Activated naive CD8-positive, alpha-beta T cell treated with anti-CD3 and anti-CD28 coated beads, Interleukin-2, amount 50 U/mL, for 16 hours (primary cell): ENCODE data around the gene OPHN1.
"Not testable (repeated sequence)": the region's sequence is repeated elsewhere in the genome, so short reads cannot be mapped to it uniquely, and the experiment has no call there.

Experiments
- DNase-seq: peaks from one replicate; pipeline ENCODE4 v3.0.0-alpha.2; 2020; ENCODE audit warnings: low read depth, low spot score

OPHN1 gene

DNA sequence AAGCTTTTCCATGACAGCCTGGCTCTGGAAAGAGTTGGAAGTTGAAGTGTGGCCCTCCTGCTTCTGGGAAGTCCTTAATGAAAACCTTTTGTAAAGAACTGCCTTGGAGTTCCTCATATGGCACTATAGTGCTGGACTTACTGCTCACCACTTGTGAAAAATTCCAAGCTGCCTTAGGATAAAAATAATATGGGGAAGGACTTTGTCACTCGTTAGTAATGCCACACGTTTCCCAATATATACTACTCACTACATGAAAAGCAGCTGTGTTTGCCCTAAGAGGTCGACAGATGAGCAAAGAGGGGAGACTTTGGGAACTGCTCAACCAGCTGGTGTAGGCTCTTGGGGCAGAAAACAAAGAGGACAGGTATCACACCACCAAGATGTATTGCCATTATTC is 11.7 kb downstream of the OPHN1 start:
- DNase-seq: no peak

GRCh38 chrX:68420559-68420958 is 12.7 kb downstream of the OPHN1 start:
- DNase-seq: no peak

DNA sequence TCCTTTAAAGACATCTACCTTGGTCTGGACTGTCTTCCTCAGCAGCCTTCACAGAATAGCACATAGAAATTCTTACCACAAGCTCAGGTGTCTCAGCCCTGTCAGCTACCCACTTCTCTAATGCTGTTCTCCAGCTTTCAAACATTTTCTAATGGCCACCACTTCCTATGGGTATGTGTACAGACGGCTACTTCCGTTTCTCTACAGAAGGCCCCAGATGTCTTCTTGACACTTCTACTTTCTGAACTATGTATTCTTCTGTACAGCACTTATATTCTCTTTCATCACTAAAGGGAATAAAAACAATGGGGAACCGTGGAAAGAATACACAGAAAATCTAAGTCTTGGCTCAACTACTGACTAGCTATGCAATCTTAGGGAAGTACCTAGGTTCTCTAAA is 13.3 kb downstream of the OPHN1 start:
- no peak for DNase-seq

DNA sequence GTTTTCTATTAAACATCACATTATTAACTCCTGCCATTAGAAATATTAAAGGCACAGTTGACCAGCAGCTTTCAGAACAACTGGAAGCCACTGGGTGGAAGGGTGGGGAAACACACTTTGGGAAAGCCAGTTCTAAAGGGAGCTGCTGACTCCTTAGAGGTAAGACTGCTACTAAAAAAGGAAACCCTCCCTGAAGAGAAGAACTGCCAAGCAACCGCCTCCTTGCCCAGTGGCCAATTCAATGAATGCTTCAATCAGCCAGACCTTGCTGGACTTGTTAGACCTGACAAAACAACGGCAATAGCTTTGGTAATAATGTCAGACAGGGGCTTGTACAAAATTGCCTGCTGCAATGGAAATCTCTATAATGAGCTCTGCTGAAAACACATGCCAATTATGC is 15.6 kb downstream of the OPHN1 start:
- no peak for DNase-seq

GRCh38 chrX:68416592-68416991 is 16.7 kb downstream of the OPHN1 start:
- no peak for DNase-seq

- DNase-seq: no peak
Measured at GRCh38 chrX:68415316-68415715, 18.0 kb downstream of the OPHN1 start.

DNA sequence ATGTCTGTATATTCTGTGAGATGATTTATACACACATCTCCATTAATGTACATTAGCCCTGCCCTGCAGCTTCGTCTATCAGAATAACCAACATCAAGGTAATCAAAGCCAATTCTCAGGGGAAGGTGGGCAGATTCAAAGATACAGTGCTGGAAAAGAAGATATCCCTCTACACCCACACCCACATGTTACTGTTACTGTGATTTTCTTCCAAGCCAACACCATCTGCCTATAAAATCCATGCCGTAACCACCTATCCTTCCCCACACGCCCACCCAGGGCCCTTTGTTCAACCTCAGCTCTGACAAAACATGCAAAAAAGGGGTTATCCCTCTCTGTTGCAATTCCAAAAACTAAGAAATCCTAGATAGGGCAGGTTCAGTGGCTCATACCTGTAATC is 20.0 kb downstream of the OPHN1 start:
- DNase-seq: no peak

GRCh38 chrX:68411729-68412128 is 21.6 kb downstream of the OPHN1 start:
- no peak for DNase-seq

DNA sequence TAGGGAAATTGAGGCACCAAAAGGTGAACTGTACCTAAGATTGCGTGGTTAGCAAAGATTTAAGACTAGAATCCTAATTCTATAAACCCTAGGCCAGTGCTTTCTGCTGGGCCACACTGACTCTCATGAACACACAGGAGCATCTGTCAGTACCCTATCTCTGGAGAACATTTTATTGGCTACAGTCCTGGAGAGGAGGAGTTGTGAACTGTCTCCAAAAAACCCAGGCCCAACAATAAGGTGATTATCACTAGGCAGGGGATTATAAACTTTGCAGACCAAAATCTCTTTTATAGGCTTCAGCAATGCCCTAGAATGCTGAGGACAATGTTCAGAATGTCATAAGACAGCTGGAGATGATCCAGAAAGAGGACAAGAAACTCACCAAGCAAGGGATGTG is 24.1 kb downstream of the OPHN1 start:
- DNase-seq: no peak

- DNase-seq: no peak
Measured at GRCh38 chrX:68403522-68403921, 29.8 kb downstream of the OPHN1 start.

GRCh38 chrX:68403038-68403437 is 30.3 kb downstream of the OPHN1 start:
- no peak for DNase-seq

GRCh38 chrX:68402094-68402493 is 31.2 kb downstream of the OPHN1 start:
- DNase-seq: no peak

- DNase-seq: no peak
Measured at GRCh38 chrX:68398291-68398690, 35.0 kb downstream of the OPHN1 start.

- no peak for DNase-seq
Measured at GRCh38 chrX:68396953-68397352, 36.3 kb downstream of the OPHN1 start.

- not testable (repeated sequence) for DNase-seq
Measured at GRCh38 chrX:68389419-68389960, 43.8 kb downstream of the OPHN1 start.

DNA sequence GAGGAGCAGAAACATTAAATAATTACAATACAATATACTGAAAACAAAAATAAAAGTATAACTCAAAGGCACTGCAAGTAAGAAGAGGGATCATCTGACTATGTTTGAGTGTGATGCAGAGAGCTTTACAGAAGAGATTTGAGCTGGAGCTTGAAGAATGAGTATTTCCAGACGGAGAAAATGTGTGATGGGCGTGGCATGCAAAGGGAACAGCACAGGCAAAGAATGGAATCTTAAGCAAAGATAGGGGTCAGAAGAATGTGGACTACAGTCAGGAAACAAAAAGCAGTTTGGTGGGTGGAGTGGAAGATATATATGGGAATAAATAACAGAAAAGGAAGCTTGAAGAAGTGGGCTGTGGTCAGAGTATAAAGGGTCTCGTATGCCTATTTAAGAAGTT is 45.5 kb downstream of the OPHN1 start:
- DNase-seq: no peak

GRCh38 chrX:68383540-68383939 is 49.8 kb downstream of the OPHN1 start:
- no peak for DNase-seq

GRCh38 chrX:68377579-68377978 is 55.7 kb downstream of the OPHN1 start:
- DNase-seq: not testable (repeated sequence)

DNA sequence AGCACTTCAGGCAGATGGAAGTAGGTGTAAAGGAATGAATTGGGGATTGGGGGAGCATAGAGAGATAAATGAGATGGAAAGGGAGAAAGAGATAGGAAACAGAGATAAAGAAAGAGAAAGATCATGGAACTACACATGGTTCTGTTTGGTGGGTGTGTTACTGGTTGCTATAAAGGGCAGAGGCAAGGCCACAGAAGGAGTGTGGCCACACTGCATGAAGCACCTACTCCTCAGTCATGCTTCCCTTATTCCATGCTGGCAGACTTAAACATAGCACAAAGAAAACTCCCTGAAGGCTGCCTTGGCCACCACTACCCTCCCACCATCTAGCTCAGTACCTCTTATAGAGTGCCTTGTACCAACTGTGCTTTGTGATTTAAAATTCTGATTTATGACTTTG is 56.9 kb downstream of the OPHN1 start:
- no peak for DNase-seq

DNA sequence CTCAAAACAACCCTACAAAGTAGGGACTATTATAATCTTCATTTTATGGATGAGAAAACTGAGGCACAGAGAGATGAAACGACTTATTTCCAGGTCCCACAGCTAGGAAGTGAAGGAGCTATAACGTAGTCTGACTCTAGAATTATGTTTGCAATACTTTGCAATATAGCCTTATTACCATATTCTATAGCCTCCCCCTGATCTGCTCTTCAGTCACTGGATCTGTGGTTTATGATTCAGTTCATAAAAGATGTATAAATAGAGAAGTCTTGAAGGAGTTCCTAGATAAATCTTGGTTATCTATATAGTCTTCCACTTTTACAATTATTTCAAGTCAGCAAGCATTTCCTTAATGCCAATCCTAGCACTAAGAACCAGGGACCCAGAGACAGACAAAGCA is 57.5 kb downstream of the OPHN1 start:
- no peak for DNase-seq

GRCh38 chrX:68372665-68373064 is 60.6 kb downstream of the OPHN1 start:
- DNase-seq: no peak

GRCh38 chrX:68369559-68369958 is 63.7 kb downstream of the OPHN1 start:
- DNase-seq: no peak

DNA sequence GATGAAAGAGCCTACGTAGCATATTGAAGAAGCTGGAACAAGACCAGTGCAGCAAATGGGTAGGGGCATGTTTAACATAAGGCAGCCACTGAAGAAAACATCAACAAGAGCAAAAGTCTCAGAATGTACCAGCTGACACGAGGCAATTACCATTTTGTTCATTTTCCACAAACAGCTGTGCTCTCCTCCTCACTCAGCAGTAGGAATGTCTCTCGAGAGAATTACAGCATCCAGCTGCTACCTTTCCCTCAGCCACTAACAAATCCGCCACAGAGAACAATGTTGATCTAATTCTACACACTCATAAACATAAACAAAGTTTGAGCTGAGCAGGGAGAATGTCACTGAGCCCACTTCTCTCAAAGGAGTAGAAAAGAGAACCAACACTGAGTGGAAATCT is 68.0 kb downstream of the OPHN1 start:
- DNase-seq: no peak

GRCh38 chrX:68363984-68364383 is 69.3 kb downstream of the OPHN1 start:
- DNase-seq: no peak
